ENCODE data around the gene TKT. TPM values are rescaled to one million over a fixed set of nuclear protein-coding genes. Genes with fewer than 3 reads are reported as not detected.

TKT gene
- total and polyA plus RNA-seq, 2 of the 8 experiments (the other 6 are each of a cell fraction or from before 2014, with no cell fraction given): 418 to 986 TPM

GRCh38 chr3:53188720-53189119, 67.1 kb downstream of the TKT start:
- TF ChIP-seq RFX5 (IDR thresholded peaks at IDR 0.05; ENCODE audit: borderline replicate concordance, low read depth, low read length): no peak
- TF ChIP-seq NANOG (IDR thresholded peaks at IDR 0.05; ENCODE audit: insufficient read depth, low read depth, low read length, poor library complexity, severe bottlenecking): no peak
- TF ChIP-seq KDM5A (IDR thresholded peaks at IDR 0.05; ENCODE audit: low read length): no peak
- TF ChIP-seq CHD1 (IDR thresholded peaks at IDR 0.05; ENCODE audit: low read depth, low read length): no peak
- TF ChIP-seq JUN (IDR thresholded peaks at IDR 0.05; ENCODE audit: low read depth, low read length): no peak
- no peak for TF ChIP-seq PHF8 (conservative IDR thresholded peaks at IDR 0.05; ENCODE audit: low read depth, low read length)
- TF ChIP-seq SUZ12 (IDR thresholded peaks at IDR 0.05; ENCODE audit: low read length): no peak
- TF ChIP-seq CEBPB (IDR thresholded peaks at IDR 0.05; ENCODE audit: low read depth, low read length): no peak
- TF ChIP-seq EGR1 (IDR thresholded peaks at IDR 0.05; ENCODE audit: borderline replicate concordance, low read depth, low read length): no peak
- TF ChIP-seq SIX5 (IDR thresholded peaks at IDR 0.05; ENCODE audit: low read depth, low read length): no peak
- Histone ChIP-seq H3K79me1 (ENCODE audit: low read depth, low read length) (no peaks in the 10 kb centered on the region), H3K27me3 (replicated peaks in 1 of 4; ENCODE audit: control insufficient read depth in 3 of 4, extremely low read depth in 1 of 4, insufficient read depth in 3 of 4, low read length in 3 of 4) (no peaks in the 10 kb centered on the region), H2BK15ac (ENCODE audit: low read length) (no peak overlapping the region), H3K56ac (replicated peaks; ENCODE audit: insufficient read length, low read depth, low read length) (no peak overlapping the region), H4K91ac (replicated peaks; ENCODE audit: insufficient read length, low read length) (no peak overlapping the region), H3K9me3 (ENCODE audit: insufficient read depth in 2 of 2, low read depth in 1 of 2, low read length in 1 of 2) (no peaks in the 10 kb centered on the region), H3K79me2 (ENCODE audit: control insufficient read depth in 1 of 2, insufficient read depth in 2 of 2, low read length in 2 of 2) (no peaks in the 10 kb centered on the region), H3K4me2 (ENCODE audit: insufficient read depth in 1 of 2, low read depth in 2 of 2, low read length in 2 of 2) (no peak overlapping the region), H2AK5ac (ENCODE audit: low read depth, low read length) (no peak overlapping the region), H2AFZ (ENCODE audit: low read length) (no peak overlapping the region), H2BK12ac (ENCODE audit: low read depth, low read length) (no peak overlapping the region), H2BK120ac (replicated peaks; ENCODE audit: low read depth, low read length) (no peak overlapping the region), H3K9ac (replicated peaks in 1 of 4; ENCODE audit: extremely low read depth in 1 of 4, low read depth in 3 of 4, low read length in 3 of 4) (no peak overlapping the region), H2BK5ac (ENCODE audit: low read depth, low read length) (no peak overlapping the region), H4K8ac (ENCODE audit: extremely low read depth, insufficient read depth, low read length) (no peak overlapping the region), H3K27ac (ENCODE audit: low read depth, low read length) (no peak overlapping the region), H3K4ac (replicated peaks; ENCODE audit: insufficient read length, low read depth, low read length) (no peak overlapping the region), H3K4me1 (replicated peaks in 1 of 4; ENCODE audit: control insufficient read depth in 3 of 4, insufficient read depth in 4 of 4, low read length in 3 of 4) (peaks cover 0 to 5% (median 3%) of the 10 kb centered on the region in 4 experiments; a peak in 4 of 7 replicates), H3K18ac (ENCODE audit: extremely low read depth, low read length) (no peak overlapping the region), H4K20me1 (replicated peaks in 1 of 2; ENCODE audit: control insufficient read depth in 1 of 2, insufficient read depth in 2 of 2, low read length in 2 of 2) (no peaks in the 10 kb centered on the region), H3K14ac (ENCODE audit: insufficient read length) (no peak overlapping the region), H3K36me3 (ENCODE audit: control insufficient read depth in 2 of 4, insufficient read depth in 4 of 4, low read length in 3 of 4) (peaks cover 0 to 3% (median 0%) of the 10 kb centered on the region in 4 experiments; a peak in 3 of 8 replicates), H3K4me3 (ENCODE audit: extremely low read depth in 1 of 4, insufficient read depth in 2 of 4, low read depth in 3 of 4, low read length in 4 of 4) (no peak overlapping the region), H4K5ac (ENCODE audit: insufficient read length, low read depth, low read length) (no peak overlapping the region), H3K23ac (ENCODE audit: insufficient read length) (no peak overlapping the region), H3K23me2 (ENCODE audit: low read depth, low read length) (no peaks in the 10 kb centered on the region), H2BK20ac (ENCODE audit: low read length) (no peak overlapping the region)
- ChIA-PET POLR2A (ENCODE audit: partially characterized antibody) (no interaction called here), CTCF (ENCODE audit: partially characterized antibody) (no interaction called here)
- no peak for FAIRE-seq
- DNase-seq (ENCODE audit: low read depth in 1 of 2, low spot score in 2 of 2): no peak
- WGBS, 2 experiments (ENCODE audit: extremely low coverage in 1 of 2, insufficient coverage in 1 of 2, insufficient read length in 1 of 2, insufficient replicate concordance in 2 of 2, low coverage in 1 of 2, low lambda C conversion rate in 2 of 2, missing lambda C conversion rate in 1 of 2): 88% methylated on average over 13 of the region's 13 CpGs; no CpG with 5 or more reads in 1 of the 2 experiments

All from H1 (cell line).